Measurements from ENCODE around the gene FBLN2.
A peak's percentile ranks its signal among the peaks of the same experiment; 100 is the strongest.

Gene FBLN2

GRCh38 chr3:13563911-13564310, 15.0 kb downstream of the FBLN2 start:
- no CpG with 5 or more reads among the region's 5 CpGs for WGBS (ENCODE audit: extremely low coverage, insufficient coverage, insufficient read length)

DNA sequence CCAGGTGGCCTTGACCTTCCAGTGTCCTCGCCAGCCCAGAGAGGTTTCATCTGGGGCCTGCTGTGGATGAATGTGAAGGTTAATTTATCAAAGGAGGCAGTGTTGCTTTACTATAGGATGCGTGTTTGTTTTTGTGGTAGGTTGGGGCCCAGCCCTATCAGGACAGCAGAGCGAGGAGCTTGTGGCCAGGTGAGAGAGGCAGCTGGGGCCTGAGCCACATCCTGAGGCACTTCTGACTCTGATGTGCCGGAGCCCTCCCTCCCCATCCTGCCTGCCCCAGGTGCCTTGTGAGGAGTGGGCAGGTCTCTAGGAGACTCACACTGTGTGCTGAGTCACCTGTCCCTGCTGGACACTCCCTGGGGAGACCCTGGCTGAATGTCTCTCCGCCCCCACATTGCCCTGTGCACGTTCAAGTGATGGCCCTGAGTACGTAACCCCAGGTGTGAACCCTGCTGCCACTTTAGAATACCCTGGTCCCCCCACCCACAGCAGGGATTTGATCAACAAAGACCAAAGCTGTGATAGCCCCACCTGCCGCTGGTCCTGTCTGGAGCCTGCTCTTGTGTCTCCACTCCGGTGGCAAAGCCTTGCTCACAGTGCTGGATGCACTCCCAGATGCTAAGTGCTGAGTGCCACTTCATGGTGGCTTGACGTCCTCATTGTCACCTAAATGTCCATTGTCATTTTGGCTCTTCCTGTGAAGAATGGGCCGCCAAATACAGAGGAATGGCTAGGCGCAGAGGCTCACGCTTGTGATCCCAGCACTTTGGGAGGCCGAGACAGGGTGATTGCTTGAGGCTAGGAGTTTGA, 16.0 kb downstream of the FBLN2 start:
- H3K27me3 ChIP-seq (ENCODE audit: insufficient read depth, low read length): no peaks in the 10 kb centered on the region
- H3K27ac ChIP-seq (ENCODE audit: low read depth, low read length): no peak overlapping the region
- H3K36me3 ChIP-seq (ENCODE audit: control insufficient read depth in 1 of 2, insufficient read depth in 2 of 2, low read length in 2 of 2): no peaks in the 10 kb centered on the region
- H3K4me2 ChIP-seq (ENCODE audit: low read length): no peak overlapping the region
- no peak overlapping the region for H2BK120ac ChIP-seq (ENCODE audit: insufficient read depth, low read length, poor library complexity)
- H3K18ac ChIP-seq (ENCODE audit: low read length): no peak overlapping the region
- WGBS (ENCODE audit: extremely low coverage, insufficient coverage, insufficient read length): no CpG with 5 or more reads among the region's 14 CpGs
- no peaks in the 10 kb centered on the region for H3K79me2 ChIP-seq (ENCODE audit: control insufficient read depth, insufficient read depth, low read length, poor library complexity)
- H4K8ac ChIP-seq (ENCODE audit: low read depth, low read length): no peak overlapping the region
- H3K9ac ChIP-seq (ENCODE audit: low read length): no peak overlapping the region
- H2AK5ac ChIP-seq (ENCODE audit: low read length): no peak overlapping the region
- H4K91ac ChIP-seq (ENCODE audit: low read depth, low read length): no peak overlapping the region
- peaks cover 3% of the 10 kb centered on the region for H3K9me3 ChIP-seq (ENCODE audit: insufficient read depth, low read depth, low read length)
- no peak overlapping the region for H4K12ac ChIP-seq (ENCODE audit: low read depth, low read length)
- H3K4me1 ChIP-seq (ENCODE audit: control insufficient read depth in 1 of 2, insufficient read depth in 2 of 2, low read length in 2 of 2): no peaks in the 10 kb centered on the region
- H3K23ac ChIP-seq (ENCODE audit: low read length): no peak overlapping the region
- no peak overlapping the region for H3K14ac ChIP-seq (ENCODE audit: low read length)
- no peak overlapping the region for H3K4ac ChIP-seq (ENCODE audit: low read depth, low read length)
- H3K79me1 ChIP-seq (ENCODE audit: low read length): no peaks in the 10 kb centered on the region
- no peak overlapping the region for H2BK5ac ChIP-seq (ENCODE audit: low read depth, low read length, poor library complexity)
- no peak overlapping the region for H2BK12ac ChIP-seq (ENCODE audit: low read length)
- H3K4me3 ChIP-seq (ENCODE audit: low read depth, low read length): no peak overlapping the region
- H2AFZ ChIP-seq (ENCODE audit: insufficient read depth, low read length, poor library complexity): no peak overlapping the region
- DNase-seq: no peak

More at GRCh38 chr3:13563911-13564310, 15.0 kb downstream of the FBLN2 start:
- no peak for DNase-seq
- Histone ChIP-seq H3K9me3 (ENCODE audit: insufficient read depth, low read depth, low read length) (peaks cover 3% of the 10 kb centered on the region), H2BK5ac (ENCODE audit: low read depth, low read length, poor library complexity) (no peak overlapping the region), H3K4ac (ENCODE audit: low read depth, low read length) (no peak overlapping the region), H3K9ac (ENCODE audit: low read length) (no peak overlapping the region), H3K23ac (ENCODE audit: low read length) (no peak overlapping the region), H3K4me1 (ENCODE audit: control insufficient read depth in 1 of 2, insufficient read depth in 2 of 2, low read length in 2 of 2) (no peaks in the 10 kb centered on the region), H3K36me3 (ENCODE audit: control insufficient read depth in 1 of 2, insufficient read depth in 2 of 2, low read length in 2 of 2) (no peaks in the 10 kb centered on the region), H3K4me3 (ENCODE audit: low read depth, low read length) (no peak overlapping the region), H2BK12ac (ENCODE audit: low read length) (no peak overlapping the region), H3K27me3 (ENCODE audit: insufficient read depth, low read length) (no peaks in the 10 kb centered on the region), H3K27ac (ENCODE audit: low read depth, low read length) (no peak overlapping the region), H3K4me2 (ENCODE audit: low read length) (no peak overlapping the region), H3K79me1 (ENCODE audit: low read length) (no peaks in the 10 kb centered on the region), H2AK5ac (ENCODE audit: low read length) (no peak overlapping the region), H3K14ac (ENCODE audit: low read length) (no peak overlapping the region), H3K79me2 (ENCODE audit: control insufficient read depth, insufficient read depth, low read length, poor library complexity) (no peaks in the 10 kb centered on the region), H4K8ac (ENCODE audit: low read depth, low read length) (no peak overlapping the region), H2BK120ac (ENCODE audit: insufficient read depth, low read length, poor library complexity) (no peak overlapping the region), H4K12ac (ENCODE audit: low read depth, low read length) (no peak overlapping the region), H2AFZ (ENCODE audit: insufficient read depth, low read length, poor library complexity) (no peak overlapping the region), H4K91ac (ENCODE audit: low read depth, low read length) (no peak overlapping the region), H3K18ac (ENCODE audit: low read length) (no peak overlapping the region)

DNA sequence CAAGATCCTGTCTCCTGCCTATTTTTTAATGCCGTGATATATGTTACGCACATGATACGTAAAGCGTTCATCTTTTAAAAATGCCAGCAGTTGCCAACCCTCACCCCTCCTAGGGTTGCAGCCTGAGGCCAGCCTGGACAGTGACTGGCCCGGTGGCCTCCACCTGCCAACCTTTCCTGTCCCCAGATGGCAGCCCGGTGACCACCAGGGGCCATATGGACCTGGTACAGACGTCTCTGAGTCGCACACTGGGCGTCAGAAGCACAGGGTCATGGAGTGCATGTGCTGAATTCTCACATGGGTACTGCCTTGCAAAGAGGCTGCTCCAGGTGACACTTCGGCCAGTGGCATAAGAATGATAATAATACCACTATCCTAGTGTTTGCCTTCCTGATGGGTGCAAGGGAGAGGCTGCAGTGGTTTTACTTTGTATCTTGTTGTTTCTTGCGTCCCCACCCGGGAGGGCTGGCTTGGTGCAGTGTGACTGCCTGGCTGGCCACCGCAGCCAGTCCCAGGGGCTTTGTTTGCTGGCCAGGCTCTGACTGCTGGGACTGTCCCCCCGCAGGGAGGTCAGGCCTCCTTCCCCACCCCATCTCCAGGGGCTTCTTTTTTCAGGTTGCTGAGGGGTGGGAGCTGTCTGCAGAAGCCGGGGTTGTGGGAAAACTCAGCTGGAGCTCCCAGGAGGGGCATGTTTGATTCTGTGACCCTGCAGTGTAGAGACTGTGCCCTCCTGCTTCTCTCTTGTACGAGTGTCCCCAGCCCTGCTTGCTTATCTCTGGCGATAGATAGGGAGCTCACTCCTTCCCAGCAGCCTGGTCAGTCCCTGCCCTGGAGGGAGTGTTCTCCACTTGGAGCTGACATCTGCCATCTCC, 16.9 kb downstream of the FBLN2 start:
- Histone ChIP-seq H3K9ac (ENCODE audit: low read length) (no peak overlapping the region), H3K14ac (ENCODE audit: low read length) (no peak overlapping the region), H2AK5ac (ENCODE audit: low read length) (no peak overlapping the region), H4K91ac (ENCODE audit: low read depth, low read length) (no peak overlapping the region), H3K4me3 (ENCODE audit: low read depth, low read length) (peak overlapping the region; percentile 35), H2BK120ac (ENCODE audit: insufficient read depth, low read length, poor library complexity) (no peak overlapping the region), H3K4ac (ENCODE audit: low read depth, low read length) (no peak overlapping the region), H3K18ac (ENCODE audit: low read length) (no peak overlapping the region), H3K4me2 (ENCODE audit: low read length) (no peak overlapping the region), H3K79me2 (ENCODE audit: control insufficient read depth, insufficient read depth, low read length, poor library complexity) (no peaks in the 10 kb centered on the region), H3K23ac (ENCODE audit: low read length) (no peak overlapping the region), H3K27me3 (ENCODE audit: insufficient read depth, low read length) (no peaks in the 10 kb centered on the region), H4K8ac (ENCODE audit: low read depth, low read length) (no peak overlapping the region), H3K36me3 (ENCODE audit: control insufficient read depth in 1 of 2, insufficient read depth in 2 of 2, low read length in 2 of 2) (no peaks in the 10 kb centered on the region), H3K4me1 (ENCODE audit: control insufficient read depth in 1 of 2, insufficient read depth in 2 of 2, low read length in 2 of 2) (no peaks in the 10 kb centered on the region), H3K79me1 (ENCODE audit: low read length) (no peaks in the 10 kb centered on the region), H2BK5ac (ENCODE audit: low read depth, low read length, poor library complexity) (no peak overlapping the region), H3K9me3 (ENCODE audit: insufficient read depth, low read depth, low read length) (peaks cover 4% of the 10 kb centered on the region), H2AFZ (ENCODE audit: insufficient read depth, low read length, poor library complexity) (no peak overlapping the region), H3K27ac (ENCODE audit: low read depth, low read length) (no peak overlapping the region), H4K12ac (ENCODE audit: low read depth, low read length) (no peak overlapping the region), H2BK12ac (ENCODE audit: low read length) (no peak overlapping the region)
- DNase-seq: no peak
- WGBS (ENCODE audit: extremely low coverage, insufficient coverage, insufficient read length): no CpG with 5 or more reads among the region's 17 CpGs

DNA sequence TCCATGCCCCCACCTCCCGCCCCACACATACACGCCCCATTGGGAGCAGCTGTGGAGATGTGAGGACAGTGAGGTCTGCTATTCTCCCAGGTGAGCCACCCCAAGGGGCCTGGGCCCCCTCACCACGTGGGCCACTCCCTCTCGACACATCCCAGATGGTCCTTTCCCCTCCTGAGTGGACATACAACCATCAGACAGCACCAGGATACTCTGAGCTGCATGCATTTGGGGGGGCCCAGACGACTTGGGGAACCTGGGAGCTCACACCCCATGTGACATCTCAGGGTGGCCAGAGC, 17.5 kb downstream of the FBLN2 start:
- Histone ChIP-seq H3K14ac (ENCODE audit: low read length) (no peak overlapping the region), H3K36me3 (ENCODE audit: control insufficient read depth in 1 of 2, insufficient read depth in 2 of 2, low read length in 2 of 2) (no peaks in the 10 kb centered on the region), H4K8ac (ENCODE audit: low read depth, low read length) (no peak overlapping the region), H3K27ac (ENCODE audit: low read depth, low read length) (no peak overlapping the region), H2BK12ac (ENCODE audit: low read length) (no peak overlapping the region), H3K4me2 (ENCODE audit: low read length) (no peak overlapping the region), H4K12ac (ENCODE audit: low read depth, low read length) (no peak overlapping the region), H2BK5ac (ENCODE audit: low read depth, low read length, poor library complexity) (no peak overlapping the region), H4K91ac (ENCODE audit: low read depth, low read length) (no peak overlapping the region), H3K79me1 (ENCODE audit: low read length) (no peaks in the 10 kb centered on the region), H2AFZ (ENCODE audit: insufficient read depth, low read length, poor library complexity) (no peak overlapping the region), H3K4me3 (ENCODE audit: low read depth, low read length) (no peak overlapping the region), H3K9me3 (ENCODE audit: insufficient read depth, low read depth, low read length) (peaks cover 4% of the 10 kb centered on the region), H3K23ac (ENCODE audit: low read length) (no peak overlapping the region), H3K79me2 (ENCODE audit: control insufficient read depth, insufficient read depth, low read length, poor library complexity) (no peaks in the 10 kb centered on the region), H3K27me3 (ENCODE audit: insufficient read depth, low read length) (no peaks in the 10 kb centered on the region), H3K4me1 (ENCODE audit: control insufficient read depth in 1 of 2, insufficient read depth in 2 of 2, low read length in 2 of 2) (no peaks in the 10 kb centered on the region), H3K4ac (ENCODE audit: low read depth, low read length) (no peak overlapping the region), H2BK120ac (ENCODE audit: insufficient read depth, low read length, poor library complexity) (no peak overlapping the region), H3K18ac (ENCODE audit: low read length) (no peak overlapping the region), H3K9ac (ENCODE audit: low read length) (no peak overlapping the region), H2AK5ac (ENCODE audit: low read length) (no peak overlapping the region)
- DNase-seq: no peak
- WGBS (ENCODE audit: extremely low coverage, insufficient coverage, insufficient read length): no CpG with 5 or more reads among the region's 5 CpGs
